Gastrocnemius medialis (tissue), 4 donors: ENCODE measurements around the gene VPS8.

Experiments used
- POLR2A ChIP-seq, 2 donors: fragments of 450-650 bp; IDR thresholded peaks; one replicate each; pipeline ENCODE4 v1.6.1; 2017; ENCODE audit warnings: antibody characterized with exemption in 2 of 2, mild to moderate bottlenecking in 2 of 2, moderate library complexity in 2 of 2
- TF ChIP-seq, protein P1 (sequence below), 5 experiments: fragments of 450-650 bp in 3 of 5; fragments of 200-600 bp in 2 of 5; sonication (generic) in 2 of 5; IDR thresholded peaks in 4 of 5; conservative IDR thresholded peaks in 1 of 5; 1 replicate in 4 of 5; 2 replicates in 1 of 5; pipeline ENCODE4 v1.5.1; 2016 to 2019; ENCODE audit warnings: antibody characterized with exemption in 5 of 5, mild to moderate bottlenecking in 3 of 5, moderate library complexity in 3 of 5

GRCh38 chr3:184770541-184770940 lies 41.4 kb upstream of the VPS8 start:
- TF ChIP-seq, protein P1, sequence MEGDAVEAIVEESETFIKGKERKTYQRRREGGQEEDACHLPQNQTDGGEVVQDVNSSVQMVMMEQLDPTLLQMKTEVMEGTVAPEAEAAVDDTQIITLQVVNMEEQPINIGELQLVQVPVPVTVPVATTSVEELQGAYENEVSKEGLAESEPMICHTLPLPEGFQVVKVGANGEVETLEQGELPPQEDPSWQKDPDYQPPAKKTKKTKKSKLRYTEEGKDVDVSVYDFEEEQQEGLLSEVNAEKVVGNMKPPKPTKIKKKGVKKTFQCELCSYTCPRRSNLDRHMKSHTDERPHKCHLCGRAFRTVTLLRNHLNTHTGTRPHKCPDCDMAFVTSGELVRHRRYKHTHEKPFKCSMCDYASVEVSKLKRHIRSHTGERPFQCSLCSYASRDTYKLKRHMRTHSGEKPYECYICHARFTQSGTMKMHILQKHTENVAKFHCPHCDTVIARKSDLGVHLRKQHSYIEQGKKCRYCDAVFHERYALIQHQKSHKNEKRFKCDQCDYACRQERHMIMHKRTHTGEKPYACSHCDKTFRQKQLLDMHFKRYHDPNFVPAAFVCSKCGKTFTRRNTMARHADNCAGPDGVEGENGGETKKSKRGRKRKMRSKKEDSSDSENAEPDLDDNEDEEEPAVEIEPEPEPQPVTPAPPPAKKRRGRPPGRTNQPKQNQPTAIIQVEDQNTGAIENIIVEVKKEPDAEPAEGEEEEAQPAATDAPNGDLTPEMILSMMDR (IDR thresholded peaks at IDR 0.05 in 4 of 5, conservative IDR thresholded peaks at IDR 0.05 in 1 of 5): no peak
- TF ChIP-seq POLR2A (IDR thresholded peaks at IDR 0.05): no peak
